HTR-8/SVneo (cell line): ENCODE data around the gene CAPN1.
A peak's percentile ranks its signal among the peaks of the same experiment; 100 is the strongest.
"Not testable (repeated sequence)": the region's sequence is repeated elsewhere in the genome, so short reads cannot be mapped to it uniquely, and the experiment has no call there.

ENCODE experiments used
- DNase-seq: peaks from one replicate; pipeline ENCODE4 v3.0.0; 2011; ENCODE audit warnings: low spot score, mixed read lengths; ENCODE audit not compliant: insufficient read length
- FAIRE-seq: peaks from 2 replicates; lab custom pipeline; 2011; peaks lifted over from hg19 to GRCh38; lab: Jason Lieb, UNC

Gene CAPN1

DNA sequence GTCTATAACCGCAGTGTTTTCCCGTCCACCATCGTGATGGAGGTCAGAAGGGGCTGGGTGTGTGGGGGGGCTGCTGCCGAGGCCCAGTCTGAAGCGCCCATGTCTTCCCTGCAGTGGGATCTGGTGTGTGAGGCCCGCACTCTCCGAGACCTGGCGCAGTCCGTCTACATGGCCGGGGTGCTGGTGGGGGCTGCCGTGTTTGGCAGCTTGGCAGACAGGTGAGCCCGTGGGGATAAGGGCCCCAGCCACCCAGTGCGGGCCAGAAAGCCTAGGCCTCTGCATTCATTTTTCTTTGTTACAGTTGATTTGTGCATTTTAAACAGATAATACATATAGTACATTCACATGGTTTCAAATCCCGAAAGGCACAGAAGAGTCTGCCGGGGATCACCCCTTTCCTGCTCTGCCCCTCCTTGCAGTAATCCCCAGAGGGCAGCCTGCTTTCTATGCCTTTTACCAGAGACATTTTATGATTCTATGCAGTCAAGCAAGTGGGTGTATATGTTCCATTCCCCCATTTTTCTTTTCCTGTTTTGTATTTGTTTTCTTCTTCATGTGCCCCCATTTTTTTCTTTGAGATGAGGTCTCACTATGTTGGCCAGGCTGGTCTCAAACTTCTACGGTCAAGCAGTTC is 32.6 kb downstream of the CAPN1 start:
- FAIRE-seq: no peak

DNA sequence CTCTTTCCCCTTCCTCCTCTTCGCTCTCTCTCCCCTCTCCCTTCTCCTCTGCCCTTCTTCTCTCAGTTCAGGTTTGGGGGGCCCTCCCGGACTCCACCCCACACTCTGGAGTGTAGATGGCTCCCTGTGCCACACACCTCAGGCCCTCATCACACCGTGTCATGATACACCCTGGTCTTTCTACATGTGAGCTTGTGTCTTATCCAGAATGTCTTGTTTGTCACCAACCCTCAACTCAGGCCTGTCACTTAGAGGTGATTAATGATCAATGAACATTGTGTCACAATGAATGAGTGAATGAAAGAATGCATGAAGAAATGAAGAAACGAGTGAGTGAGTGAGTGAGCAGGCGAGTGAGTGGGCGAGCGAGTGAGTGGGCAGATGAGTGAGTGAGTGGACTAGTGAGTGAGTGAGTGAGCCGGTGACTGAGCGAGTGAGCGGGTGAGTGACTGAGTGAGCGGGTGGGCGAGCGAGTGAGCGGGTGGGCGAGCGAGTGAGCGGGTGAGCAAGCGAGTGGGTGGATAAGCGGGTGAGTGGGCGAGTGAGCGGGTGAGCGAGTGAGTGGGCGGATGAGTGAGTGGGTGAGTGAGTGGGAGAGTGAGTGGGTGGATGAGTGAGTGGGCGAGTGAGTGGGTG is 33.8 kb downstream of the CAPN1 start:
- FAIRE-seq (peak; percentile 20), DNase-seq (no peak)

More for the DNA sequence above, 32.6 kb downstream of the CAPN1 start:
- DNase-seq: no peak

DNA sequence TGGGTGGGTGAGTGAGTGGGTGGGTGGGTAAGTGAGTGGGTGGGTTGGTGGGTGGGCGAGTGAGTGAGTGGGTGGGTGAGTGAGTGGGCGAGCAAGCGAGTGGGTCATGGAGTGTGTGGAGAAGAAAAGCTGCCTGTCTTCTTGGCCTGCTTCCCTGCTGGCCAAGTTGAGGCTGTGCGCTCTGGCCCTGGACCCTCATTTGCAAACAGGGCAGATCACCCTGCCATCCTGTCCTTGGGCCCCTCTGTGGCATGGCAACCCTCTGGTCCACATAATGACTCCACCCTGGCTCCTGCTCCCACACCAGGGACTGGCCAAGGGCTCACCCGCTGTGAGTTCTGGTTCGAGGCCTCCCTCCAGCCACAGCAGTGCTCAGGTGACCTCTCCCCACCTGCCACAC is 35.1 kb downstream of the CAPN1 start:
- FAIRE-seq (no peak), DNase-seq (no peak)

DNA sequence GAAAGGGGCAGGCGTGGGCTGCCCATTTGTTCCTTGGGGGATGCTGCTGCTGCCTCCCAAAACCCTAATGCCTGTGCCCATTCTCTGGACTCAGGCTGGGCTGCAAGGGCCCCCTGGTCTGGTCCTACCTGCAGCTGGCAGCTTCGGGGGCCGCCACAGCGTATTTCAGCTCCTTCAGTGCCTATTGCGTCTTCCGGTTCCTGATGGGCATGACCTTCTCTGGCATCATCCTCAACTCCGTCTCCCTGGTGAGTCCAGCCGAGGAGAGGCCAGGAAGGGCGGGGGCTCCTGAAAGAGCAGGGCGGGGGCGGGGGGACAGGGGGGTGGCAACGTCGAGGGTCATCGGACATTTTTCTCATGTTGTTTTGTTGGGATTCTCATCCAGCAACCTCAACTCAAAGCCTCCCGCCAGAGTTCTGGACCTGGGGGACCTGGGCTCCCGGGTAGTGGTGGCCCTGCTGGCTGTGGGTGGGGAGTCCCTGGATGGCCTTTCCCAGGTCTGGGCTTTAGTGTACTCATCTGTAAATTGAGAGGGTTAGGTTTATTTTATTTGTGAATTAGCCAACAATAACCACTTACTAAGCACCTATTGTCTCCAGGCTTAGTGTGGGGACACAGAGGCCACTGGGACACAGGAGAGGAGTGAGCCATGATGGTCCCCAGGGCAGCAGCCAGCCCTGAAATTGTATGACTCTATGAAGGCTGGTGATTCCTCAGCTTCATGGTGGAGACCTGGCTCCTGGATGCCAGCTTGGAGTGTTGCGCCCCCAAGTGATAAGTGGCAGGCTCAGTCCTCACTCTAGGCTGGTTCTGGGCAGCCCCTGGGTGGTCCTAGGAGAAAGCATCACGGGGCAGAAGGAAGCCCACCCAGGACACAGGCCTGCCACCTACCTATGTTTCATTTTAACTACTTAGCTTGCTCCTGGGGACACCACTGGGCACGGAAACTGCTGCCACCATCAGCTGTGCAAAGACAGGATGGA is 36.0 kb downstream of the CAPN1 start:
- no peak for DNase-seq

DNA sequence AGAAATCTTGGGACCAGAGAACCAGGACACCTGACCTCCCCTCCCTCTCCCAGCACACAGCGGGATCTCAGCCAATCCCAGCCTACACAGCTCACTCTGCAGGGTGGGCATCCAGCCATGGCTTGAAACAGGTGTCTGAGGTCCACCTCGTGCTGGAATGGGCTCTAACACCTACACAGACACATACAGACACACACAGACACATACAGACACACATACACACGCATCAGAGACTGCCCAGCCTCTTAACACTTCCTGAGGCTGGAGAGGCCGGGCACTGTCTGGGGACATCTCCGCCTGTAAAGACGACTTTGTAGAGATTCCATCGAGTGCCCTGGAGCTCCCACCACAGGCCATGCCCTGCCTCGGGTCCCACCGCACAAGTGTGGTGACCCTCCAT is 36.7 kb downstream of the CAPN1 start:
- FAIRE-seq (no peak), DNase-seq (no peak)

More for the DNA sequence above, 36.0 kb downstream of the CAPN1 start:
- no peak for FAIRE-seq

GRCh38 chr11:65219930-65220213 is 38.1 kb downstream of the CAPN1 start:
- FAIRE-seq (no peak), DNase-seq (no peak)

DNA sequence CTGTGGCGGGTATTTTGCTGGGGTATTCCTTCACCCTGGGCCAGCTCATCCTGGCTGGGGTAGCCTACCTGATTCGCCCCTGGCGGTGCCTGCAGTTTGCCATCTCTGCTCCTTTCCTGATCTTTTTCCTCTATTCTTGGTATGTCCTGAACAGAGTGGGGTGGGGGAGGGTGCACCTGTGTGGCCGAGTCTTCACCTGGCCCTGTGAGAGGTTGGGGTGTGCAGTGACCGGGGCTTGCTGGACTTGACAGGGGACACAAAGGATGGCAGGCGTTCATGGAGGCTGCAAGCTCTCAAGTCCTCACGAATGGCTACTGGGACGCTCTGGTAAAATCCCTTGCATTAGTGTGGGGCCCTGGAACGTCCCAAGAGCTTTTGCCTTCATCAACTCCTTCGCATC is 39.3 kb downstream of the CAPN1 start:
- DNase-seq: no peak
- no peak for FAIRE-seq

GRCh38 chr11:65223011-65223410 is 41.3 kb downstream of the CAPN1 start:
- no peak for DNase-seq
- no peak for FAIRE-seq

DNA sequence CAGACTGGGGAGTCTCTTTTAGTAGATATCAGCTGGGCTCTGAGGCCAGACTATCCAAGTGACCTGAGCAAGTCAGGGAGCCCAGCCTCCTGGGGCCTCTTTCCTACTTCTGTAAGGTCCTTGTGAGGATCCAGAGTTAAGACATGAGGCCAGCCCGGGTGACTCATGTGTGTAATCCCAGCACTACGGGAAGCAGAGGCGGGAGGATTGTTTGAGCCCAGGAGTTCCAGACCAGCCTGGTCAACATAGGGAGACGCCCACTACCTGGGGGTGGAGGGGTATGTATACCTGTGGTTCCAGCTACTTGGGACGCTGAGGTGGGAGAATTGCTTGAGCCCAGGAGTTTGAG is 43.2 kb downstream of the CAPN1 start:
- DNase-seq (peak; percentile 41), FAIRE-seq (no peak)

DNA sequence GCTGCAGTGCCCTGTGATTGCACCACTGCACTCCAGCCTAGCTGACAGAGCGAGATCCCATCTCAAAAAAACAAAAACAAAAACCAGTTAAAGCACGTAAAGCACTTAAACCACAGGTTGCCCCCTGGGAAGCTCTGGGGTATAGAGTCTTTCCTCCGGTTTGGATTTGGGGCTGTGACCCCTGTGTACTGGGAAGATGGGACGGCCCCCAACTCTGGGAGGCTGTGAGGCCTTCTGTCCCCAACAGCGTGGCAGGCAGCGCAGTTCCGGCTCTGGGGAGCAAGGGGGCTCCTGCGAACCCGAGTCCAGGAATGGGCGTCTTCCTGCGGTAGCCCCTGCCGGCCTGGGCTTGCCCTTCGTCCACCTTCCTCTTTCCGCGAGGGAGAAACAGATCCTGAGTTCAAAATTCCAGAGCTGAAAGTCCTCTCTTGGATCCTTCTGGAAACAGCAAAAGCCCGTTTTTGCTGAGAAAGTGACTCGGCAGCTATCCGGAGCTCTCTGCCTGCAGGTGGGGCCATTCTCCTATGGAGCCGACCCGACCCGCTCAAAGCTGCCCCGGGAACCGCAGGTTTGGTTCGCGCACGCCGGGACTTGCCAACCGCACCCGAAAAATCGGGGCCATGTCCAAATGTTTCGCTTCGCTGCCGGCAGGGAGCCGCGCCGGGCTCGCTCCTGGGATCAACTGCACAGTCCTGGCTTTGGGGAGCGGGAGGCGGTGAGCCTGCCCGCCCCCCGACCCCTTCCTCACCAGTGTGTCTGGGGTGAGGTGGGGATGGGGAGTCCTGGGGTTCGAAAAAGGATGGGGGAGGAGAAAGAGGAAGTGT is 43.8 kb downstream of the CAPN1 start:
- DNase-seq (no peak), FAIRE-seq (no peak)

DNA sequence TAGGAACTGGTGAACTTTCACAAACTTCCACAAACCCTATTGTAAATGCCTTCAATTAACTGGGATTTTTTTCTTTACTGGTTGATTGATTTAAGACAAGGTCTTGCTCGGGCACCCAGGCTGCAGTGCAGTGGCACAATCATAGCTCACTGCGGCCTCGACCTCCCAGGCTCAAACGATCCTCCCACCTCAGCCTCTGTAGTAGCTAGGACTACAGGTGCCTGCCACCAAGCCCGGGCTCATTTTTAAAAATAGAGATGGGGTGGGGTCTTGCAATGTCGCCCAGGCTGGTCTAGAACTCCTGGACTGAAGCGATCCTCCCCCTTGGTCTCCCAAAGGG is 44.3 kb downstream of the CAPN1 start:
- no peak for DNase-seq
- no peak for FAIRE-seq

- no peak for FAIRE-seq
- DNase-seq: no peak
These were observed 46.2 kb downstream of the CAPN1 start for GRCh38 chr11:65227879-65228278.

DNA sequence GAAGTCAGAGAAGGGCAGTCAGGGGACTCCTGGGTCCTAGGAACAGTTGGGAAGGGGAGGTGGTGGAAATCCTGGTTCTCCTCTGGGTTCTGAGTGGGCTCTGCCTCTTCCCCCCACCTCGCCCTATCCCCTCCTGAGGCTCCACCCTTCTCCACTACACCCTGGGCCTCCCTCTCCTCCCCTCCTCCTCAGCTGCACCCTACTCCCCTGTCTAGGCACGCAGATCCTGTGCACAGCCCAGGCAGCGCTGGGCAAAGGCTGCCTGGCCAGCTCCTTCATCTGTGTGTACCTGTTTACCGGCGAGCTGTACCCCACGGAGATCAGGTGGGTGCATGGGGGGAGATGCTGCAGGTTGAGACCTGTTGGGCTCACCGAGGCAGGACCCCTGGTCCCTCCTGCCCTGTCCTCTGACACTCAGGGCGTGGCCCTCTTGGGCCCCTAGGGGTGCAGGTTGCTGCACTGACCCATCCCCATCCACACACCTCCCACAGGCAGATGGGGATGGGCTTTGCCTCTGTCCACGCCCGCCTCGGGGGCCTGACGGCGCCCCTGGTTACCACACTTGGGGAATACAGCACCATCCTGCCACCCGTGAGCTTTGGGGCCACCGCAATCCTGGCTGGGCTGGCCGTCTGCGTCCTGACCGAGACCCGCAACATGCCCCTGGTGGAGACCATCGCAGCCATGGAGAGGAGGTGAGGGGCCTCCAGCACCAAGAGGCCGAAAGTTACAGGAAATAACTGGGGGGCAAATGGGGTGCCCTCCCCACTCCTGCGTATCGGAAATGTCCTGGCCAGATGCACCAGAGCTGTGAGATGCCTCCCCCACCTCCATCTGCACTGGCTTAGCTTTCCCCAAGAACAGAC is 54.7 kb downstream of the CAPN1 start:
- DNase-seq (no peak), FAIRE-seq (no peak)

DNA sequence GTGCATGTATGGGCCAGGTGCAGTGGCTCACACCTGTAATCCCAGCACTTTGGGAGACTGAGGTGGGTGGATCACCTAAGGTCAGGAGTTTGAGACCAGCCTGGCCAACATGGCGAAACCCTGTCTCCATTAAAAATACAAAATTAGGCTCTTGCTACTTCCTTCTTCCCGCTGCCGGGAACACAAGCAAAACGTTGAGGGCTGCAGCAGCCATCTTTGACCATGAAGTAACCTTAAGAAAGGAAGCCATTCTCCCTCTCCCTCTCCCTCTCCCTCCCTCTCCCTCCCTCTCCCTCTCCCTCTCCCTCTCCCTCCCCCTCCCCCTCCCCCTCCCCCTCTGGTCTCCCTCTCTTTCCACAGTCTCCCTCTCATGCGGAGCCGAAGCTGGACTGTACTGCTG is 56.6 kb downstream of the CAPN1 start:
- not testable (repeated sequence) for FAIRE-seq, DNase-seq

- DNase-seq (no peak), FAIRE-seq (no peak)
These were observed 59.4 kb downstream of the CAPN1 start for GRCh38 chr11:65241134-65241533.

DNA sequence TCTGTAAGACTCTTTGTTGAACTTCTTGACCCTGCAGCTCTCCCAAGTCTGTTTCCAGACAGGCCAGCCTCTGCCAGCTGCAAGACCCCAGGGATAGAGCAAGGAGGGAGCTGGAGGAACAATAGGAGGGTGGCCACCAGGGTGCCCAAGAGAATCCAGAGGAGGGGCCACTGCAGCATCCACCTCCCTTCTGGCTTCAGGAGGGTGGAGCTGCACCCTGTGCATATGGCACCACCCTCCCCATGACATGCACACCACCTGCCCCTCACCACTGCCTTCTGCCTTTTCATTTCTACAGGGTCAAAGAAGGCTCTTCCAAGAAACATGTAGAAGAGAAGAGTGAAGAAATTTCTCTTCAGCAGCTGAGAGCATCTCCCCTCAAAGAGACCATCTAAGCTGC is 60.0 kb downstream of the CAPN1 start:
- no peak for DNase-seq

GRCh38 chr11:65242389-65242788 is 60.7 kb downstream of the CAPN1 start:
- DNase-seq: no peak
- FAIRE-seq: no peak

More for the DNA sequence above, 60.0 kb downstream of the CAPN1 start:
- no peak for FAIRE-seq

DNA sequence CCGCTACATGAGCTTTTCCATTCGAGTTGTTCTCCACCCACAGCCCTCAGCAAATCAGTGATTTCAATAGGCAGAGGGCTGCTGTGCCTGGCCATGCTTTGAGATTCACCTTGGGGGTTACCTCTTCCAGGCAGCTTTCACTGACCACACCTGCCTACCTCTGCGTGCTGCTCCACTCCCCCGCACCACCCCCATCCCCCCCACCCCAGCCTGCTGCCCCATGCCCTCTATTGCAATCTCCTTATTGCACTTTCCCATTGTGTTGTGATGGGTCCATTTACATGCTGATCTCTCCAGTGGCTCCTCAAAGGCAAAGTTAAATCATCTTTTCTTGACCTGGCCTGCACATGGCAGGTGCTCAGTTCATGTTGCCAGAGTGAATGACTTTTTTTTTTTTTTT is 62.1 kb downstream of the CAPN1 start:
- FAIRE-seq (no peak), DNase-seq (no peak)

DNA sequence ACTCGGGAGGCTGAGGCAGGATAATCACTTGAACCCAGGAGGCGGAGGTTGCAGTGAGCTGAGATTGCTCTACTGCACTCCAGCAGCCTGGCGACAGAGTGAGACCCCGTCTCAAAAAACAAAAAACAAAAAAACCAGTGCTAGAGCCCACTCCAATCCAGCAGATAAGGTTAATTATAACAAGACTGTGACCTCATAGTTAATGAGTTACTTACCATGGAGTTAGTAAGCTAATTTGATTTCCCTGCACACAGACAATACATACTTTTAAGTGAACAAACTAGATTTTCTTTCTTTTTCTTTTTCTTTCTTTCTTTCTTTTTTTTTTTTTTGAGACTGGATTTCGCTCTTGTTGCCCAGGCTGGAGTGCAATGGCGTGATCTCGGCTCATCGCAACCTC is 63.3 kb downstream of the CAPN1 start:
- DNase-seq, FAIRE-seq: not testable (repeated sequence)

DNA sequence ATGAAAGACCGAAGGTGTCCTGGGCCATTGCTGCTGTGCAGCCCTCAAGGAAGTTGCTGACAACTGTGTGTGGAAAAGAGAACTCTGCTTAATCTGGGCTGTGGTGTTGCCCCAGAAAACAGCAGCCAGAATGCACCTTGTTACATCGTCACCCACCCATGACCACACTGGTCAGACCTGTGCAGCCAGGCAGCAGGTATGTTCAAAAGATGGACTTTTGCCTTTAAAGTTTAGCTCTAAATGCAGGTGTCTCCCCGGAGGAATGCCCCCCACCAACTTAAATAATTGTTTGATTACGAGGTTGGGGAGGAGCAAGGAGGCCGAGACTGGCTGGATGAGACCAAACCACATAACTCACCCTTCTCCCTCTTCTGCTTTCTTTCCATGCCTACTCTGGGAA is 64.8 kb downstream of the CAPN1 start:
- DNase-seq (no peak), FAIRE-seq (no peak)
